Natural killer cell (primary cell): ENCODE data around the gene FRAS1. TPM values are rescaled to one million over a fixed set of nuclear protein-coding genes. Genes with fewer than 3 reads are reported as not detected.

Experiments
- ATAC-seq, 3 donors: fragments of 150-1000 bp in 2 of 3; fragments of 200-7000 bp in 1 of 3; cut with Tn5 transposase; 1 replicate in 1 of 3; 2 replicates in 2 of 3; pipeline ENCODE4 v1.10.0; 2021; ENCODE audit warnings: mild to moderate bottlenecking in 2 of 3, moderate library complexity in 2 of 3
- DNase-seq, 2 donors: peaks; one replicate each; pipeline versions ENCODE4 v3.0.0 to v3.0.0-alpha.2; 2013 to 2021; ENCODE audit warnings: mixed read lengths in 1 of 2
- H3K27ac ChIP-seq: one replicate; pipeline ENCODE4 v1.5.1; 2013; ENCODE audit warnings: mild to moderate bottlenecking, low read length
- H3K27me3 ChIP-seq: one replicate; pipeline ENCODE4 v1.6.1; 2013; ENCODE audit warnings: low read length; ENCODE audit not compliant: control insufficient read depth, insufficient read depth
- H3K36me3 ChIP-seq: one replicate; pipeline ENCODE4 v1.6.1; 2013; ENCODE audit warnings: low read length; ENCODE audit not compliant: control insufficient read depth, insufficient read depth
- H3K4me1 ChIP-seq: one replicate; pipeline ENCODE4 v1.6.1; 2013; ENCODE audit warnings: low read length; ENCODE audit not compliant: control insufficient read depth, insufficient read depth
- H3K4me3 ChIP-seq: one replicate; pipeline ENCODE4 v1.5.1; 2013; ENCODE audit warnings: low read length
- H3K9me3 ChIP-seq: one replicate; pipeline ENCODE4 v1.6.1; 2013; ENCODE audit warnings: low read length; ENCODE audit not compliant: control insufficient read depth, insufficient read depth
- H3K27ac Mint-ChIP-seq, 2 donors: one replicate each; pipeline ENCODE4 v1.8.0; 2022; ENCODE audit warnings: mild to moderate bottlenecking in 2 of 2, mixed read lengths in 2 of 2, moderate library complexity in 1 of 2
- H3K27me3 Mint-ChIP-seq, 2 donors: one replicate each; pipeline ENCODE4 v1.8.0; 2022; ENCODE audit warnings: low read depth in 2 of 2, mixed read lengths in 2 of 2
- H3K36me3 Mint-ChIP-seq: one replicate; pipeline ENCODE4 v1.8.0; 2022; ENCODE audit warnings: mixed read lengths
- H3K4me1 Mint-ChIP-seq, 2 donors: one replicate each; pipeline ENCODE4 v1.8.0; 2022; ENCODE audit warnings: mixed read lengths in 2 of 2
- H3K4me3 Mint-ChIP-seq: one replicate; pipeline ENCODE4 v1.8.0; 2022; ENCODE audit warnings: mild to moderate bottlenecking, moderate library complexity, mixed read lengths
- H3K9me3 Mint-ChIP-seq, 2 donors: one replicate each; pipeline ENCODE4 v1.8.0; 2022; ENCODE audit warnings: mixed read lengths in 2 of 2
- CTCF ChIP-seq: fragments of 200-600 bp; IDR thresholded peaks from one replicate; pipeline ENCODE4 v1.8.0; 2022; ENCODE audit warnings: antibody characterized with exemption
- WGBS: methylation state at CpG from one replicate; pipeline ENCODE4 v1.1.7; 2013; ENCODE audit warnings: missing lambda C conversion rate; ENCODE audit not compliant: insufficient coverage; 5-methylcytosine and 5-hydroxymethylcytosine counted together
- intact Hi-C: fragments of 100-400 bp; cut with micrococcal nuclease; formaldehyde crosslinking; loops from one replicate; pipeline ENCODE4 v1.14.2; 2022
- total RNA-seq, 4 donors: library from RNA; stranded (reverse); fragments of 120-200 nt in 1 of 4; gene quantifications; one replicate each; pipeline versions ENCODE4 v1.2.3 to v1.2.4, GENCODE V29; 2013 to 2022

FRAS1 gene
- total RNA-seq, 3 donors from 2014 or later (not counting 1 experiment from before 2014, with no cell fraction given) = 0.15 to 0.31 TPM; not detected in 1

DNA sequence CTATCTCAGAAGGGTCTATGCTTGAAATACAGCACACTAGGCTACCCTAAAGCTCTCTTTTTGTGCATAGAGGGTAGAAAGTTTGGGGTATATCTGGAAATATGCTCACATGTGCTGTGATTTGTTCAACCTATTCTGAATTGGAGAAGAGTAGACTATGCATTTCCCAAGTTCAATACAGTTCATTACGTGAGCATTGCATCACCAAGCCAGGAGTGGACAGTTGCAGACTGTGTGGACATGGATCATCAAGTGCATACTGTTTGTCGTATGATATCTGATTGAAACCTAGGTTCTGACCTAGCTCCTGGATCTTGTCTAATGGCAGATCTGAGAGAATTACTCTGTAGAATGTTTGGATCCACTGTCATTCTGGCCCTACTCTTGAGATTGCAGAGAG lies 161.1 kb downstream of the FRAS1 start:
- Mint-ChIP-seq H3K27me3 (no peaks in the 10 kb centered on the region), H3K27ac (no peak overlapping the region), H3K9me3 (no peaks in the 10 kb centered on the region), H3K4me3 (no peak overlapping the region), H3K4me1 (no peaks in the 10 kb centered on the region), H3K36me3 (no peaks in the 10 kb centered on the region)
- Histone ChIP-seq H3K4me3 (no peak overlapping the region), H3K4me1 (no peaks in the 10 kb centered on the region), H3K36me3 (no peaks in the 10 kb centered on the region), H3K9me3 (no peaks in the 10 kb centered on the region), H3K27me3 (no peaks in the 10 kb centered on the region), H3K27ac (no peak overlapping the region)
- DNase-seq = no peak
- no peak for TF ChIP-seq CTCF
- intact Hi-C loops = no loop called here
- 92% methylated on average over 2 of the region's 2 CpGs for WGBS
- ATAC-seq = no peak

GRCh38 chr4:78219825-78220224 lies 162.7 kb downstream of the FRAS1 start:
- H3K4me3 ChIP-seq = no peak overlapping the region
- Mint-ChIP-seq H3K4me1 (no peaks in the 10 kb centered on the region), H3K36me3 (no peaks in the 10 kb centered on the region), H3K27ac (no peak overlapping the region), H3K27me3 (peaks cover 0 to 2% of the 10 kb centered on the region in 2 donors), H3K4me3 (no peak overlapping the region), H3K9me3 (no peaks in the 10 kb centered on the region)
- H3K27me3 ChIP-seq = no peaks in the 10 kb centered on the region
- DNase-seq (no peak), ATAC-seq (no peak)
- H3K36me3 ChIP-seq = no peaks in the 10 kb centered on the region
- no peak for TF ChIP-seq CTCF
- no peaks in the 10 kb centered on the region for H3K4me1 ChIP-seq
- no peaks in the 10 kb centered on the region for H3K9me3 ChIP-seq
- no peak overlapping the region for H3K27ac ChIP-seq
- intact Hi-C loops = no loop called here
- 89% methylated on average over 2 of the region's 2 CpGs for WGBS

DNA sequence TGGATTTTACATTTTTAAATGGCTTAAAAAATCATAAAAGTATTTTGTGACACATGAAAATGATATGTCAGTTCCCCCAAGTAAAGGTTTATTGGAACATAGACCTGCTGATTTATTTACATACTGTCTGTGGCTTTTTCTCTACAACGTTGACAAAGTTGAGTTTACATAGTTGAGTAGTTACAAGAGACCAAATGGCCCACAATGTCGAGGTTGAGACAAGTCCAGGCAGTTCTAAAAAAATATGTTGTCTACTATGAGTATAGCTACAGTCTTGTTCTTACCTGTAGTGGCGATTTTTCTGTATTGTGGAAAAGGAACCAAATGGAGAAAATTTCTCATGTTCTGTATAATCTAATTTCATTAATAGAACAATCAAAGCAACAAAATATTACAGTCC lies 163.2 kb downstream of the FRAS1 start:
- Histone ChIP-seq H3K27me3 (no peaks in the 10 kb centered on the region), H3K27ac (no peak overlapping the region), H3K4me1 (no peaks in the 10 kb centered on the region), H3K9me3 (no peaks in the 10 kb centered on the region), H3K4me3 (no peak overlapping the region), H3K36me3 (no peaks in the 10 kb centered on the region)
- no peak for TF ChIP-seq CTCF
- Mint-ChIP-seq H3K4me3 (no peak overlapping the region), H3K36me3 (no peaks in the 10 kb centered on the region), H3K27ac (no peak overlapping the region), H3K9me3 (no peaks in the 10 kb centered on the region), H3K4me1 (no peaks in the 10 kb centered on the region), H3K27me3 (peaks cover 0 to 7% of the 10 kb centered on the region in 2 donors)
- intact Hi-C loops = no loop called here
- 67% methylated on average over 2 of the region's 3 CpGs for WGBS
- ATAC-seq = no peak
- no peak for DNase-seq

- Mint-ChIP-seq H3K36me3 (peaks cover 11% of the 10 kb centered on the region), H3K9me3 (peaks cover 2 to 5% of the 10 kb centered on the region in 2 donors), H3K27ac (no peak overlapping the region), H3K4me3 (no peak overlapping the region), H3K27me3 (peaks cover 4 to 20% of the 10 kb centered on the region in 2 donors), H3K4me1 (no peaks in the 10 kb centered on the region)
- DNase-seq = no peak
- WGBS = 66% methylated on average over 8 of the region's 8 CpGs
- no peak overlapping the region for H3K27ac ChIP-seq
- no peaks in the 10 kb centered on the region for H3K36me3 ChIP-seq
- intact Hi-C loops = no loop called here
- H3K27me3 ChIP-seq = no peaks in the 10 kb centered on the region
- no peaks in the 10 kb centered on the region for H3K4me1 ChIP-seq
- no peak for ATAC-seq
- no peak overlapping the region for H3K4me3 ChIP-seq
- TF ChIP-seq CTCF = no peak
- no peaks in the 10 kb centered on the region for H3K9me3 ChIP-seq
These were observed 165.6 kb downstream of the FRAS1 start for GRCh38 chr4:78222575-78223186.
